Stimulated activated CD8-positive, alpha-beta memory T cell treated with anti-CD3 and anti-CD28 coated beads, Interleukin-7, amount 100 ng/mL, for 4 hours (primary cell): ENCODE data around the gene PLXNB2.

Source experiments
- DNase-seq, 2 donors: peaks; one replicate each; pipeline ENCODE4 v3.0.0-alpha.2; 2020; ENCODE audit warnings: low read depth in 2 of 2

Gene PLXNB2

GRCh38 chr22:50264946-50265669 lies 42.3 kb downstream of the PLXNB2 start:
- DNase-seq: no peak

DNA sequence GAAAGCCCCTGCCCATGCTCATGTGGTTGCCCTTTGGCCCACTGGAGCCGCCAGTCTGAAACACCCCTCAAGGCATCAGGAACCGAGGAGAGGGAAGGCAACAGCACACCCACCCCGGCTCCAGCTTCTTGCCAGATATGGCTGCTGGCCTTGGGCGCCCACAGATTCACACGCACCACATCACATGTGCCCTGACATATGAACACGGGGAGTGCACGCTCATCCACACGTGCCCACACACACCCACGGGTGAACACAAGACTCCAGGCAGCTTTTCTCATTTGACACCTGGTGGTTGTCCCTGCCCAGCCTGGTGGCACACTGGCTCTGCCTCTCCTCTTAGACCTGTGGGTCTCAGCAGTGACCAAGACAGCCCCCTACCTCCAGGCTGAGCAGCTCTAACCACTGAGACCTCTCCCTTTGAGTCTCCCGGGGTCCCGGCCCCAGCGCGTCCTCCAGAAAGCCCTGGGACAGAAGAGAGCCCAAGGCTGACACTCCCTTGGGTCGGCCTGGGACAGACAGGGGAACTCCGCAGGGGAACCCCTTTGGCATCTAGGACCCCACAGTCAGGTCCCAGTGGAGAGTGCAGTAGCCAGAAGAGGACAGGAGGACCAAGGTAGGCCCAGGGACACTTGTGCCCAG lies 43.2 kb downstream of the PLXNB2 start:
- DNase-seq: no peak

GRCh38 chr22:50262973-50263617 lies 44.4 kb downstream of the PLXNB2 start:
- no peak for DNase-seq

DNA sequence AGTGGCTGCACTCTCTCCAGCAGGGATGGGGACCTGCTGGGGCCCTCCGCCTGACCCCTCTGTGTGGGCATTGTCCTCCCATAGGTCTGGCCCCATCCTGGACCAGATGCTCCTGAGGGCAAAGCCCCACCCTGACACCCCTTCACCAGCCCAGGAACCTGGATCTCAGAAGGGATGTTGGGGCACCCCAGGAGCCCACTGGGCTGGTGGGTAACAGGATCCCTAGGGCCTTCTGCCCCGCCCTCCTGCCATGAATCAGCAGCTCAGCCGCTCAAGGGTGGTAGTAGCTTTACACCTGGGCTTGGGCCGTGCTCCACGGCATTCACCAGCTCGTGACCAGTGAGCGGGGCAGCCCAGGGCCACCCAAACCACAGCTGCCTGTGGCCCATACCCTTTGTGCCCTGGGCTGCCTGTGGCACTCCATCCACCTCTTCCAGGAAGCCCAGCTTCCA lies 45.0 kb downstream of the PLXNB2 start:
- no peak for DNase-seq

DNA sequence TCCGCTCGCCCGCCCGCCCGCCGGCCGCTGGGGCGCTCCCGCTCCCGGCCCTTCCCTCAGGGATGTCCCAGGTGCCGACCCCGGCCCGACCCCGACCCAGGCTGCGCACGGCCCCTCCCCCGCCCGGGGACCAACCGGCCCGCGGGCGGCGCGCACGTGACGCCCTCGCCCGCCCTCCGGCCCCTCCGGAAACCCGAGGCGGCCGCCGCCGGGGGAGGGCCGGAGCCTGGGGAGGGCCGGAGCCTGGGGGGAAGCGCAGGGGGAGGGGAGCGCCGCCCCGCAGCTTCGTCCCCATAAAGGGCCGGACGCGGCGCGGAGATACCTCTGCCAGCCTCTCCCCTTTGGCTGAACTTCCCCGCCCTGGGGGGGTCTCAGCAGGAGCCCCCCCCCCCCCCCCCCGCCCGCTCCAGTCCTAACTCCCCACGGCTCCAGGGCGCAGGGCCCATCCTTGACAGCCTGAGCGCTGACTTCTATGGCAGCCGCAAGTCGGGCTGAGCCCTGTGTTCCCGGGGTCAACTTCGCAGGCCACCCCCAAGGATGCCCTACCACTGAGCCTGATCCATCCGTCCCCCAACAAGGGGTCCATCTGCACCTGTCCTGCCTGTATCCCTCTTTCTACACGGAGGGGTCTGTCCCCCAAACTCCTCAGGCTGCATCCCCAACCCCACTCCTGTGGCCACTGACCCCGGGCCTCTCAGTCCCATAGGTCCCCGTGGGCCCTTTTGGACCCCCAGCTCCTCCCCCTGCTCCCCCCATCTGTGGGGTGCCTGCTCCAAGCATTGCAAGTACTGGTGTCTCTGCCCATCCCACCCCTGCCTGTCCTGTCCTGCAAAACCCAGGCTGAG lies 45.6 kb downstream of the PLXNB2 start, which contains the start of gene MAPK12:
TSS of gene MAPK12 (minus strand) at position 69 of the 845 bp plus-strand sequence. CDS start 174 bp downstream, outside the sequence.
- no peak for DNase-seq

DNA sequence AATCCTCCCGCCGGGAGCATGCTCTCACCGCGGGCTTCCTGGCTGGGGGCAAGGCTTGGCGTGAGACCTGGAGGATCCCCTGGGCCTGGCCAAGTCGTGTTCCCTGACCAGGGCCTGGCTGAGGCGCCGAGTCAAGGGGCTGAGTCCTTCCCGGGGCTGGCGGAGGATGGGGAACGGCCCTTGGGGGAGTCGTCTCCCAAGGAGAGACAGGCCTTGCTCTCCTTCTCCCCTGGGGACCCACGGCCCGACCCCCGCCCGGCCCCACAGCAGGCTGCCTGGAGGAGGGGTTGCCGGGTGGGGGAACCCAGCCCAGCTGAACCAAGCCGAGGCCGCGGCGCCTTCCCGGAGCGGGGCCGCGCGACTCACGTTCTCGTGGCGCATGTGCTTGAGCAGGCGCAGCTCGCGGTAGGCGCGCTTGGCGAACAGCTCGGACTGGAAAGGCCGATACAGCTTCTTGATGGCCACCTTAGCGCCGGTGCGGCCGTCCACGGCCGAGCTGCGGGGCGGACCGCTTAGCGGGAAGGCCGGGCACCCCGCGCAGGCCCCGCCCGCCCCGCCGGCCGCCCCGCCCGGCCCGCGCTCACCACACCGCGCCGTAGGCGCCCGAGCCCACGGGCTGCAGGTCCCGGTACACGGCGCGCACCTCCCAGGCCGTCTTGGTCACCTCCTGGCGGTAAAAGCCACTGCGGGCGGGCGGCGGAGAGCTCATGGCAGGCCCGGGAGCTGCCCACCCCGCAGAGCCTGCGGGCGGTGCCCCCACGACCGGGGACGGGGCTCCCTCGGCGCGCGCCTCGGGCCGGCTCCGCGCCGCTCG lies 46.4 kb downstream of the PLXNB2 start:
- DNase-seq: no peak

GRCh38 chr22:50260434-50260800 lies 47.0 kb downstream of the PLXNB2 start:
- DNase-seq: no peak

DNA sequence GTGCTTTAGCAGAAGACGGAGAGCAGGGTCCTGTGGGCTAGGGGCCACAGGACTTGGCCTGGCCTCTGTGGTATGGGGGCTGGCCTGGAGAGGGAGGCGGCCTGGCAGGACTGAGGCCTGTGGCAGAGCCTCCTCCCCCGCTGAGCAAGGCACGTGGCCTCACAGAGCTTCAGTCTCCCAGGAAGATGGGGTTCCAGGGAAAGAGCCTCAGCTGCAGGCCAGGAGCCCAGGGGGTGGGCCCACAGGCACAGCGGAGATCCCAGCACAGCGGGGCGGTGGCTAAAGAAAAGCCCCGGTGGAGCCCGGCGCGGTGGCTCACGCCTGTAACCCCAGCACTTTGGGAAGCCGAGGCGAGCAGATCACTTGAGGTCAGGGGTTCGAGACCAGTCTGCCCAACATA lies 48.1 kb downstream of the PLXNB2 start:
- no peak for DNase-seq

DNA sequence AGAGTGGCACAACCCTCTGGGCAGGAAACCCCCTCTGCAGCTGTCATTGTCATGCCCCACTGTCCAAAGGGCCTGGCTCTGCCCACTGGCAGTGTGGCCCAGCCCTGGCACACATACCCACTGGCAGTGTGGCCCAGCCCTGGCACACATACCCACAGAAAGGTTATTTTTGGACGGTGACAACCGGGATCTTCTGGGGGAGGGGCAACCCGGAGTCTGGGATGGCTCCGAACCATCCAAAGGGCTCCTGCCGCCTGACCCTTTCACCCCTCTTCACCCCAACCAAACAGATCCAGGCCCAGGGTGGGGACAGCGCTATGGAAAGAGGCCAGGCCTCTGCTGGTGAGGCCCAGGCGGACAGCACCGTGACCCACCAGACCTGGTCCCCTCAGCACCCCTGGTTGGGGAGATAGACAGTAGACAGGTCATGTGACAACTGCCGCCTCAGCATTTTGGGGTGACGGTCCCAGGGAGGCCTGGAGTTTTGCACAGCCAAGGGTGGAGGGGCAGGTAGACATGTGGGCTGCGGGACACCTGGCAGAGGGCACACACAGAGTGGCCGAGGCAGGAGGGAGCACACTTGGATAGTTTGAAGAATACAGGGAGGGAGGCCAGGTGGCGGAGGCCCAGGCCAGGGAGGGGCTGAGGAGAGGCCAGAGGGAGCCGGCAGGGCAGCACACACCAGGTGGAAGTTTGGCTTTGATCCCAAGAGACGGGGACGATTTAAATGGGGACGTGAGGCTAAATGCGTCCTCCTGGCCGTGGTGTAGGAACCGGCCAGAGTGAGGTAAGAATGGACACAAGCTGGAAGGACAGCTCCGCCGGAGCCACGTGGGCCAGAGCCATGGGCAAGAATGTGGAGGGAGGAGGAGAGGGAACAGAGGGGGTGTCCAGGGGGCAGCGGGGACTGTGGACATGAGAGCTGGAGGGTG lies 48.8 kb downstream of the PLXNB2 start:
- no peak for DNase-seq

DNA sequence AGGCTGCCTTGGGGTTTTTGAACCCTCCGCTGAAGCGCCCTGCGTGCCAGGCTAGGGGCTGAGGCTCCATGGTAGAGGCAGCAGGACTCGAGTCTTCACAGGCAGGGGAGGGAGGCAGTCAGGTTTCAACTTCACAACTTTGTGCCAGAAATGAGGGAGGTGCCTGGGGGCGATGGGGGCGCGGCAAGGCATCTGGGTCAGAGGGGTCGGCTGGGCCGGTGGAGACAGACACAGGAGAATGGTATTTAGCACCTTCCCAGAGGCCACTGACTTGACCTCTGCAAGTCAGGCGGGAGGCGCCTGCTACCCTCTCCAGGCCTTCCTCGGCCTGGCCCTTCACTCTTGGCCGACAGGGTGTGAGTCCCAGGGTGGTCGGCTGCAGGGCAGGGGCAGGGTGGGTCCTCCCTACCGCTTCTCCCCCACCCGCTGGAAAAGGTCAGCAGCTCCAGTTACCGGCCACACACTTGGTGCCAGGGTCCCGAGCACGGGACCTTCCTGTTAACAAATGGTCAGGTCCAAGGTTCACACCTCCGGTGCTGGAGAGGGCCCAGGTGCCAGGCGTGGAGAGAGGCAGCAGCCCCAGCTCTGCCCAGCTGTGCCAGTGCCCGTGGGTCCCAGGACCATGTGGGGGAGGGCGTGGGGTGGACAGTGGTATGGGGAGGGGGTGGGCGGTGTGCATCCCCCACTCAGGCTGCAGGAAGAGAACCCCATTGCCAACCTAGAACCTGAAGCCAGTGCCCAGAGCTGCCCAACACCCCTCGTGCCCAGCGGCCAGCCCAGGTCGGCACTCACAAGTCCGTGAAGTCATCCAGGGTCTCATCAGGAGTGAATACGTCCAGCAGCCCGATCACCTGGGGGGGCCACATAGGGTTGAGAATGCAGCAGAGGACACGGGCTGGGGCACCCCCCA lies 49.7 kb downstream of the PLXNB2 start:
- DNase-seq: no peak

- no peak for DNase-seq
Measured at GRCh38 chr22:50257041-50257440, 50.4 kb downstream of the PLXNB2 start.

DNA sequence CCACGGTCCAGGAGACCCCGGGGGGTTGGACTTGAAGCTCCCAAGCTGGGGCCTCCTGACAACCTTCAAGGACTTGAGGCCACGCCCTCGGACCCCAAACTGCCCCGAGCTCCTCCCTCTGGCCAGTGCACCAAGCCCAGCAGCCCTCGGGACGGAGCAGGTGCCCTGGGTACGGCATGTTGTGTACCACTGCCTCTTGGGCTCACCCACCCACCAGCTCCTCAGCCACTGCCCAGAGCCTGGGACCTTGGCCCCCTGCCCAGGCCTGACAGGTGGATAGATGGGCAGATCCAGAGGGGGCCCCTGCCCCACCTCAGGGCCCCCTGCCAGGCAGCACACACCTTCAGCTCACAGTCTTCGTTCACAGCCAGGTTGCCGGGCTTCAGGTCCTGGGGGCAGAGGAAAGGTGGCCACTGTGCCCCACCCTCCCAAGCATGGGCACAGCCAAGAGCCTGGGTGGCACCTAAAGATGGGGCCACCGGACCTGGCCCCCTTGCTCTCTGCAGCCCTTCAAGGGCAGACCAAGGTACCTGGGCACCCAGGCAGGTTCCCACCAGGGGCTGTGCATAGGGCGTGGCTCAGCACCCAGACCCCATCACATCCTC lies 51.1 kb downstream of the PLXNB2 start:
- DNase-seq: no peak

- DNase-seq: no peak
Measured at GRCh38 chr22:50255607-50256006, 51.8 kb downstream of the PLXNB2 start.

GRCh38 chr22:50255099-50255498 lies 52.3 kb downstream of the PLXNB2 start:
- DNase-seq: no peak

DNA sequence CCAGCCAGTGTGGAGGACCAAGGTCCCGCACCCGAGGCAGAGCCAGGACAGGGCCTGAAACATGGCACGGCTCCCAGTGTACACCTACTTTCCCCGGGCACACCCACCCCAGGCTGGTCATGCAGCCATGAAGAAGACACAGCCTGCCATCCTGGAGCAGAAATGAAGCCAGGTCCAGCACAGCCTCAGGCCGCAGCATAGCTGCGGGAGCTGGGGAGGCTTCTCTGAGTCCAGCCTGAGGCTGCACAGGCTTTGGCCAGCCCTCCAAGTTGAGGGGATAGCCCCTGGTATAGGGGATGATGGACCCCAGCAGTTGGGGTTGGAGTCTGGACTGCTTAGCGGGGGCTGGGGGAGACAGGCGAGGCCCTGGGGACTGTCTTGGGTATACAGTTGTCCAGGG lies 53.5 kb downstream of the PLXNB2 start:
- DNase-seq: no peak

GRCh38 chr22:50253046-50253915 lies 54.2 kb downstream of the PLXNB2 start:
- DNase-seq: no peak
